Osteocyte (in vitro differentiated cells): ENCODE data around the gene PTPRG. TPM values are rescaled to one million over a fixed set of nuclear protein-coding genes. Genes with fewer than 3 reads are reported as not detected.

ENCODE experiments used
- DNase-seq: peaks from one replicate; pipeline ENCODE4 v3.0.0; 2021; ENCODE audit warnings: mixed read lengths; ENCODE audit not compliant: unreplicated experiment; ENCODE audit errors: extremely low spot score
- H3K27ac Mint-ChIP-seq: one replicate; pipeline ENCODE4 v1.8.0; 2021; ENCODE audit warnings: mild to moderate bottlenecking, mixed read lengths; ENCODE audit not compliant: unreplicated experiment
- H3K27me3 Mint-ChIP-seq: one replicate; pipeline ENCODE4 v1.8.0; 2021; ENCODE audit warnings: mixed read lengths; ENCODE audit not compliant: unreplicated experiment
- H3K36me3 Mint-ChIP-seq: one replicate; pipeline ENCODE4 v1.8.0; 2021; ENCODE audit warnings: mixed read lengths; ENCODE audit not compliant: unreplicated experiment
- H3K4me1 Mint-ChIP-seq: one replicate; pipeline ENCODE4 v1.8.0; 2021; ENCODE audit warnings: mixed read lengths; ENCODE audit not compliant: unreplicated experiment
- H3K4me3 Mint-ChIP-seq: one replicate; pipeline ENCODE4 v1.8.0; 2021; ENCODE audit warnings: mild to moderate bottlenecking, moderate library complexity, mixed read lengths; ENCODE audit not compliant: unreplicated experiment
- H3K9me3 Mint-ChIP-seq: one replicate; pipeline ENCODE4 v1.8.0; 2021; ENCODE audit warnings: mixed read lengths; ENCODE audit not compliant: unreplicated experiment
- CTCF ChIP-seq: fragments of 200-600 bp; sonication (generic); IDR thresholded peaks from 2 replicates; pipeline ENCODE4 v1.5.0; 2021; ENCODE audit warnings: antibody characterized with exemption, mild to moderate bottlenecking, moderate library complexity
- total RNA-seq: library from RNA; stranded (reverse); gene quantifications from 2 replicates; pipeline ENCODE4 v1.2.1, GENCODE V29; 2021

Gene PTPRG
- total RNA-seq, 1 donor from 2014 or later: 48.1 TPM

- TF ChIP-seq CTCF: no peak
- Mint-ChIP-seq H3K4me1 (peaks cover 3% of the 10 kb centered on the region), H3K36me3 (no peaks in the 10 kb centered on the region), H3K27me3 (peaks cover 8% of the 10 kb centered on the region), H3K4me3 (no peak overlapping the region), H3K9me3 (no peaks in the 10 kb centered on the region), H3K27ac (no peak overlapping the region)
- DNase-seq: no peak
These were observed 295.9 kb downstream of the PTPRG start for GRCh38 chr3:61857297-61857696.

GRCh38 chr3:61858054-61858453, 296.7 kb downstream of the PTPRG start:
- DNase-seq: no peak
- H3K4me3 Mint-ChIP-seq: no peak overlapping the region
- peaks cover 3% of the 10 kb centered on the region for H3K4me1 Mint-ChIP-seq

GRCh38 chr3:61861410-61861809, 300.0 kb downstream of the PTPRG start:
- H3K27ac Mint-ChIP-seq: no peak overlapping the region
- no peaks in the 10 kb centered on the region for H3K9me3 Mint-ChIP-seq
- no peak for DNase-seq
- no peak overlapping the region for H3K4me3 Mint-ChIP-seq
- peaks cover 5% of the 10 kb centered on the region for H3K27me3 Mint-ChIP-seq
- no peak for TF ChIP-seq CTCF
- no peaks in the 10 kb centered on the region for H3K36me3 Mint-ChIP-seq
- H3K4me1 Mint-ChIP-seq: peaks cover 2% of the 10 kb centered on the region

More at GRCh38 chr3:61858054-61858453, 296.7 kb downstream of the PTPRG start:
- H3K36me3 Mint-ChIP-seq: no peaks in the 10 kb centered on the region
- H3K27me3 Mint-ChIP-seq: peaks cover 8% of the 10 kb centered on the region
- H3K27ac Mint-ChIP-seq: no peak overlapping the region
- peak; percentile 68 for TF ChIP-seq CTCF
- no peaks in the 10 kb centered on the region for H3K9me3 Mint-ChIP-seq

- no peak overlapping the region for H3K4me3 Mint-ChIP-seq
- no peak for DNase-seq
- peaks cover 2% of the 10 kb centered on the region for H3K4me1 Mint-ChIP-seq
- H3K27ac Mint-ChIP-seq: no peak overlapping the region
- TF ChIP-seq CTCF: no peak
- H3K36me3 Mint-ChIP-seq: no peaks in the 10 kb centered on the region
- no peaks in the 10 kb centered on the region for H3K9me3 Mint-ChIP-seq
- peaks cover 5% of the 10 kb centered on the region for H3K27me3 Mint-ChIP-seq
These were observed 301.4 kb downstream of the PTPRG start for GRCh38 chr3:61862614-61863289.

- Mint-ChIP-seq H3K27ac (no peak overlapping the region), H3K36me3 (peaks cover 2% of the 10 kb centered on the region), H3K9me3 (no peaks in the 10 kb centered on the region), H3K27me3 (peaks cover 5% of the 10 kb centered on the region), H3K4me3 (no peak overlapping the region), H3K4me1 (peaks cover 6% of the 10 kb centered on the region)
- no peak for DNase-seq
- TF ChIP-seq CTCF: no peak
These were observed 302.2 kb downstream of the PTPRG start for GRCh38 chr3:61863579-61863978.
